ENCODE results near the gene FLII.

The FLII gene

DNA sequence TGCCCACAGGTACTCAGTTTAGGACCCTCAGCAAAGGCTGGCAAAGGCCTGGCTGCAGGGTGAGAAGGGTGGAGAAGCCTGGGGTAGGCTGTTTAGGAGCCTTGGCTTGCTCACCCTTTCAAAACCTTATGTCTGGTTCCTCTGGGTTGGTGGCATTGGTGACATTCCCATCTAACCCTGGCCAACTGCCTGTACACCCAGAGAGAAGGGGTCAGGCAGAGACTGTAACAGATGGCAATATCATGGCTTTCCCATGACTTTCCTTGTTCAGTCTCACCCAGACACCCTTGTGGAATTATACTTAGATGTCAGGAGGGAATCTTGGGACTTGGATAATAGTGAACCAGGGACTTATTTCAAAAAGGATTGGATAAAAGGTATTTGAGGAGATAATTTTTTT is 51.6 kb downstream of the FLII start:
- DNase-seq (ENCODE audit: insufficient read length, low spot score) = no peak
- FAIRE-seq = no peak
- TF ChIP-seq TAF1 (IDR thresholded peaks at IDR 0.05; ENCODE audit: low read depth, low read length) (no peak), PAX5 (IDR thresholded peaks at IDR 0.05; ENCODE audit: insufficient read depth, low read length, severe bottlenecking) (no peak), SPI1 (IDR thresholded peaks at IDR 0.05; ENCODE audit: low read depth, low read length) (no peak), POLR2A (IDR thresholded peaks at IDR 0.05; ENCODE audit: low read depth, low read length) (no peak), POLR2AphosphoS5 (IDR thresholded peaks at IDR 0.05; ENCODE audit: low read depth, low read length) (no peak), POU2F2 (IDR thresholded peaks at IDR 0.05; ENCODE audit: low read depth, low read length) (no peak)

DNA sequence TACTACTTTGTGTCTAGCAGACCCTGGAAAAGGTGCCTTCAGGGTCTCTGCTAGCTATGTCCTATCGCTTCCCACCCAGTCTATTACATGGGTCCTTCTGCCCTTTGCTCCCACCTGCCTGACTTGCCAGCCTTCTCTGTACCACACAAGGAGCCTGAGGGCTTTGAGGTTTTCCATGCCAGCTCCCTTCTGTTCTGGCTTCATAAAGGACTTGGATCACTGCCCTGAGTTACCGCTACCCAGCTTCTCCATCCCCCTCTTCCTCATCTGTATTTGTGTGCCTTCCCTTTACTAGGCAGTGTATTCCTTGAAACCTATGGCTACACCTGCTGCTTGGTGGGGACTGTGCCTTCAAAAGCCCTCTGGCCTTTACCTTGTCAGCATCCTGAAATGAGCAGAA is 52.7 kb downstream of the FLII start:
- no peak for DNase-seq (ENCODE audit: insufficient read length, low spot score)
- TF ChIP-seq PAX5 (IDR thresholded peaks at IDR 0.05; ENCODE audit: insufficient read depth, low read length, severe bottlenecking) = no peak
- TF ChIP-seq POLR2AphosphoS5 (IDR thresholded peaks at IDR 0.05; ENCODE audit: low read depth, low read length) = no peak
- TF ChIP-seq TAF1 (IDR thresholded peaks at IDR 0.05; ENCODE audit: low read depth, low read length) = no peak
- TF ChIP-seq POLR2A (IDR thresholded peaks at IDR 0.05; ENCODE audit: low read depth, low read length) = no peak
- TF ChIP-seq SPI1 (IDR thresholded peaks at IDR 0.05; ENCODE audit: low read depth, low read length) = no peak
- no peak for TF ChIP-seq POU2F2 (IDR thresholded peaks at IDR 0.05; ENCODE audit: low read depth, low read length)
- no peak for FAIRE-seq

DNA sequence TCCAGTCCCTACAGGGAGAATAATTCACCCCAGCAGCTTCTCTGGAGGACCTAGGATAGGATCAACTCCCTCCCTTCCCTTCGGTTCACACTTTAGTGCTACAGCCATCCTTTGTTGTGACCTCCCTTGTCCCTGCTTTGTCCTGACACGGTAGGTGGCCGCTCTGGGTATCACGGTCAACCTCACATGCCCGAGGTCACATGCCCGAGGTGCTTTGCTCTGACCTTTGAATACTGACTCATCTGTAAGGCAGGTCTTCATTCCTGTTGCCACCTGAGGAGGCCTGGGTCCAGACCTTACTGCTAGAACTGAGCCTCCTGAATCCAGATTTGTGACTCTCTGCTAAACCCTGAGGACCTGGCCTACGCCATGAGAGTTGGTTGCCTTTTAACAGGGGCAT is 55.2 kb downstream of the FLII start:
- FAIRE-seq (no peak), DNase-seq (ENCODE audit: insufficient read length, low spot score) (no peak)
- TF ChIP-seq POLR2AphosphoS5 (IDR thresholded peaks at IDR 0.05; ENCODE audit: low read depth, low read length) (no peak), POLR2A (IDR thresholded peaks at IDR 0.05; ENCODE audit: low read depth, low read length) (no peak), PAX5 (IDR thresholded peaks at IDR 0.05; ENCODE audit: insufficient read depth, low read length, severe bottlenecking) (no peak), POU2F2 (IDR thresholded peaks at IDR 0.05; ENCODE audit: low read depth, low read length) (no peak), SPI1 (IDR thresholded peaks at IDR 0.05; ENCODE audit: low read depth, low read length) (no peak)

DNA sequence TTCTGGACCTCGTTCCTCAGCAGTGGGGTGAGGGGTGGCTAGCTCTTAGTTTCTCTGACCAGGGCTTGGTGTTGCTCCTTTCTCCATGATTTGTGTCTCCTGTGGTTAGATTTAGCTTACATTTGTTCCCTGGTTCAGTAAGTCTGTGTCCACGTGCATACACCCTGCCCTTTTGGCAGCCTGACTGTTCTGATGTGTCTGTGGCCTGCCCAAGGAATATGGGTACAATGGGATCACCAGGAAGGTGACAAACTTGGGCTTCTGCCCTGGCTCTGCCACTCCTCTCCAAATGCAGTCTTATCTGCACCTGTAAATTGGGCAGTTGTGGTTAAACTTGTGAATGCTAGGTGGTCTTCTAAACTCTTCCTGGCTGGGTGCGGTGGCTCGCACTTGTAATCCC is 57.4 kb downstream of the FLII start:
- no peak for FAIRE-seq
- TF ChIP-seq PAX5 (IDR thresholded peaks at IDR 0.05; ENCODE audit: insufficient read depth, low read length, severe bottlenecking) (no peak), TAF1 (IDR thresholded peaks at IDR 0.05; ENCODE audit: low read depth, low read length) (no peak), POLR2A (IDR thresholded peaks at IDR 0.05; ENCODE audit: low read depth, low read length) (no peak), SPI1 (IDR thresholded peaks at IDR 0.05; ENCODE audit: low read depth, low read length) (no peak), POLR2AphosphoS5 (IDR thresholded peaks at IDR 0.05; ENCODE audit: low read depth, low read length) (no peak), POU2F2 (IDR thresholded peaks at IDR 0.05; ENCODE audit: low read depth, low read length) (no peak)

DNA sequence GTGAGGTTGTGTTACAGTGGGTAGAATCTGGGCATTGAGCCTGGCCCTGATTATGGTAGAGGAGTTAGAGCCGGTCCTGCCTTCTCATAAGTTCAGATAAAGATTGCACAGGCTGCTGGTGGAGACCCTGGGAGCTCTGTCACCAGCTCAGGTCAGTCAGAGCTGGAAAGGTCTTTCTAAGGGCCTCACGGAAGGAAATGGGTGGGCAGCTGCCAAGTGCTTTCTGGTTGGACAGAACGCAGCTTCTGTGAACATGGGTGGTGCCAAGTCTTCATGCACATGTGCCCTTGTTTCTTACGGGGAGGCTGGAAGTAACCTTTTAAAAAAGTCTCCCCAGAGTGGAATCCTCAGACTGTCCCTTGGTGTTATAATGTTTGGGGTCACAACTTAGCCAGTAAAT is 60.0 kb downstream of the FLII start:
- no peak for FAIRE-seq
- DNase-seq (ENCODE audit: insufficient read length, low spot score) = no peak
- no peak for TF ChIP-seq PAX5 (IDR thresholded peaks at IDR 0.05; ENCODE audit: insufficient read depth, low read length, severe bottlenecking)
- TF ChIP-seq TAF1 (IDR thresholded peaks at IDR 0.05; ENCODE audit: low read depth, low read length) = no peak
- TF ChIP-seq SPI1 (IDR thresholded peaks at IDR 0.05; ENCODE audit: low read depth, low read length) = no peak
- TF ChIP-seq POLR2AphosphoS5 (IDR thresholded peaks at IDR 0.05; ENCODE audit: low read depth, low read length) = no peak
- no peak for TF ChIP-seq POU2F2 (IDR thresholded peaks at IDR 0.05; ENCODE audit: low read depth, low read length)
- TF ChIP-seq POLR2A (IDR thresholded peaks at IDR 0.05; ENCODE audit: low read depth, low read length) = no peak

More for the DNA sequence above, 57.4 kb downstream of the FLII start:
- no peak for DNase-seq (ENCODE audit: insufficient read length, low spot score)

DNA sequence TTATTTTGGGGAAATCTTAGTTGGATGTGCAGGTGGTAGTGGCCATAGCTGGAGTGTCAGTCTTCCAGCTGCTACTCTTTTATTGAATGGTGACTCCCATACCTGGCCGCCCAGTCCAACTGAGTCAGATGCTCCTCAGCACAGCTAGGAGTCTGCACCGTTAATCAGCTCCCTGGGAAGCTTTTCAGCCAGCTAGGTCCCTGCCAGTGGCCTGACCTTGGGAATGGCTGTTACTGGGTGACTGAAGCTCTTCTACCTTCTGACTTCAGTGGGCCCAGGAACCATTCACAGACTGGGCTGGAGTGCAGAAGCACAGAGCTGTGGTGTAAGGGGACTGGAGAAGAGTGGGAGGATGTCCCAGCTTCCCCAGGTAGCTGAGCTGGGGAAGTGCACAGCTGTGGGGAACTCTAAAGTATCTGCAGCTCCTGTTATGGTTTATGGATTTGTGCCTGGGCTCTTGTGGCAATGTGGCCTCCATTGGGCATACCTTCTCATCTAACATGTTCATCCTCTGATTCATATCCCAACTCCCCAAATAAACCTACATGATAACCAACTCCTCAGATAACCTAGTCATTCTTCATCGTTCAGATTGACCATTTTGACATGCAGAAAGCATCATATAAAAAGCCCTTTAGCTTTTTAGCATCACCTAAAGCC is 60.9 kb downstream of the FLII start:
- TF ChIP-seq SPI1 (IDR thresholded peaks at IDR 0.05; ENCODE audit: low read depth, low read length) (no peak), POLR2AphosphoS5 (IDR thresholded peaks at IDR 0.05; ENCODE audit: low read depth, low read length) (no peak), POLR2A (IDR thresholded peaks at IDR 0.05; ENCODE audit: low read depth, low read length) (no peak), TAF1 (IDR thresholded peaks at IDR 0.05; ENCODE audit: low read depth, low read length) (no peak), PAX5 (IDR thresholded peaks at IDR 0.05; ENCODE audit: insufficient read depth, low read length, severe bottlenecking) (no peak), POU2F2 (IDR thresholded peaks at IDR 0.05; ENCODE audit: low read depth, low read length) (no peak)
- FAIRE-seq = no peak
- DNase-seq (ENCODE audit: insufficient read length, low spot score) = no peak

DNA sequence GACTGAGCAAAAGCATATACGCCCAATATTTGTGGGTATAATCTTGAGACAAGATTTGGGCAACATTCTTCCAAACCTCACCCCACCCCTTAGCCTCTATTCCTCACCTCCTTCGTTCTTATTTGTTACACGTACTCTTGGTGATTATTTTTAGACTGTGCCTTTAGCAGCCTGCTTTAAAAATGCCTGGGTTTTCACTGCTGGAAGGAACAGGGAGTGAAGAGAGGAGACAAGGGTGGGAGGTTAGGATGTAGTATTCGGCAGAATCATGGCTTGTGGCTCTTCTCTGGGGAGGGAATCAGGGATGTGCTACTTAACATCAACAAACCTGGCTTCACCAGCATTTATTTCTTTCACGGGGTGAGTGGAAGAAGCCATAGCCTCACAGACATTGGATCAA is 63.3 kb downstream of the FLII start:
- no peak for TF ChIP-seq TAF1 (IDR thresholded peaks at IDR 0.05; ENCODE audit: low read depth, low read length)
- TF ChIP-seq SPI1 (IDR thresholded peaks at IDR 0.05; ENCODE audit: low read depth, low read length) = no peak
- TF ChIP-seq PAX5 (IDR thresholded peaks at IDR 0.05; ENCODE audit: insufficient read depth, low read length, severe bottlenecking) = no peak
- TF ChIP-seq POLR2AphosphoS5 (IDR thresholded peaks at IDR 0.05; ENCODE audit: low read depth, low read length) = no peak
- no peak for TF ChIP-seq POLR2A (IDR thresholded peaks at IDR 0.05; ENCODE audit: low read depth, low read length)
- no peak for TF ChIP-seq POU2F2 (IDR thresholded peaks at IDR 0.05; ENCODE audit: low read depth, low read length)
- DNase-seq (ENCODE audit: insufficient read length, low spot score) (no peak), FAIRE-seq (no peak)

Data from GM12891 (cell line).